NCI-H2107 (cell line): ENCODE data around the gene FABP7.

Source experiments
- DNase-seq: peaks from one replicate; lab custom pipeline; 2025; lab: John Stamatoyannopoulos, UW

FABP7 gene

GRCh38 chr6:122758927-122759334 is 20.6 kb upstream of the FABP7 start:
- no peak for DNase-seq

- DNase-seq, result no peak
These were observed 19.2 kb upstream of the FABP7 start for GRCh38 chr6:122760330-122760729.

GRCh38 chr6:122766256-122766655 is 13.3 kb upstream of the FABP7 start:
- no peak for DNase-seq

GRCh38 chr6:122770835-122771601 is 8.5 kb upstream of the FABP7 start:
- no peak for DNase-seq

- DNase-seq, result no peak
These were observed 6.6 kb upstream of the FABP7 start for GRCh38 chr6:122772724-122773415.

GRCh38 chr6:122775975-122776374 is 3.5 kb upstream of the FABP7 start:
- DNase-seq, result no peak

GRCh38 chr6:122778302-122778701 is 1.2 kb upstream of the FABP7 start:
- DNase-seq, result no peak

- DNase-seq, result peak; percentile 21
These were observed 393 bp upstream of the FABP7 start for GRCh38 chr6:122778985-122779661.

- no peak for DNase-seq
These were observed 598 bp downstream of the FABP7 start for GRCh38 chr6:122780114-122780513.

- no peak for DNase-seq
These were observed 2.2 kb downstream of the FABP7 start for GRCh38 chr6:122781716-122782115.

GRCh38 chr6:122783401-122783800 is 3.9 kb downstream of the FABP7 start:
- DNase-seq, result no peak

GRCh38 chr6:122785891-122786290 is 6.4 kb downstream of the FABP7 start:
- no peak for DNase-seq

GRCh38 chr6:122787721-122788120 is 8.2 kb downstream of the FABP7 start:
- no peak for DNase-seq

- DNase-seq, result no peak
These were observed 8.7 kb downstream of the FABP7 start for GRCh38 chr6:122788208-122788607.

- peak; percentile 45 for DNase-seq
These were observed 9.2 kb downstream of the FABP7 start for GRCh38 chr6:122788663-122789181.

GRCh38 chr6:122789182-122790027 is 9.9 kb downstream of the FABP7 start, which contains the start of gene SMPDL3A:
Gene SMPDL3A (plus strand): TSS chr6:122789258. CDS start chr6:122789347, 89 bp downstream.
- peak; percentile 61 for DNase-seq

GRCh38 chr6:122790028-122790422 is 10.5 kb downstream of the FABP7 start:
- peak; percentile 3 for DNase-seq

GRCh38 chr6:122790423-122791309 is 11.2 kb downstream of the FABP7 start:
- peak; percentile 5 for DNase-seq

- no peak for DNase-seq
These were observed 11.8 kb downstream of the FABP7 start for GRCh38 chr6:122791310-122791679.

GRCh38 chr6:122792766-122793165 is 13.2 kb downstream of the FABP7 start:
- no peak for DNase-seq

GRCh38 chr6:122797537-122797936 is 18.0 kb downstream of the FABP7 start:
- no peak for DNase-seq
